CD4-positive, alpha-beta T cell treated with Interferon gamma for 1 hour (primary cell): Measurements from ENCODE around the gene KIAA1210.

Source experiments
- DNase-seq: peaks from one replicate; pipeline ENCODE4 v3.0.0-alpha.2; 2020

The KIAA1210 gene

DNA sequence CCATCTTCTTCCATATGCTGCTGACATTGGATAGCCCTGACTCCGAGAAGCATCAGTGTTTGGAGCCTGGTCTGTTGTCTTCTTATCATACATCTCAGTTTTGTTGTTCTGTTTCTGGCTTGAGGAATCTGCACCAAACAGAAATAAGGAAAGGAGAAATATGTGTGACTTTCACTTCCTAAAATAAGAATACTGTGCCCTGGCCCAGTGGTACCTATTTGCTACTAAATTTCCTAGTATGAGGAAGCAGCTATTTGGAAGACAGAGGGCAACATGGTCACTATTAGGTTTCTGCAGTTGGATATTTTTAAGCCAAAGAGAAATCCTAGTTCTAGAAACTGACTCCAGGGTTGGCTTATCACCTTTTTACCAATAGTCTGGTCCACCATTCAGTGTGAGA is 38.0 kb downstream of the KIAA1210 start:
- no peak for DNase-seq

DNA sequence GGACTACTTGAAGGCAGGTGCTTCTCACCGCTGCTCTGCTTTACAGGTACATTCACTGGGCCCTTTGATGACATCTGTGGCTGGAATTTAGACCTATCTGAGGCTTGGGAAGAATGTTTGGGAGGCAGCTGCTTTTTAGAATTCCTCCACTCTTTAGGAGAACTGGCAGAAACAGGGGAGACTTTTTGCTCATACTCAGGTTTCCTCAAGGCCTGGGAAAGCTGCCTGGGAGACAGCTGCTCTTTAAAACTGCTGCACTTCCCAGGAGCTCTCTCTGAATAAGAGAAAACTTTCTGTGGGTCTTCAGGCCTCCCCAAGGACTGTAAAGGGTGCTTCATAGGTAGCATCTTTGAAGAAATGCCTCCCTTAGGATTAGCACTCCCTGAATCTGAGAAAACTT is 40.5 kb downstream of the KIAA1210 start:
- DNase-seq = no peak

DNA sequence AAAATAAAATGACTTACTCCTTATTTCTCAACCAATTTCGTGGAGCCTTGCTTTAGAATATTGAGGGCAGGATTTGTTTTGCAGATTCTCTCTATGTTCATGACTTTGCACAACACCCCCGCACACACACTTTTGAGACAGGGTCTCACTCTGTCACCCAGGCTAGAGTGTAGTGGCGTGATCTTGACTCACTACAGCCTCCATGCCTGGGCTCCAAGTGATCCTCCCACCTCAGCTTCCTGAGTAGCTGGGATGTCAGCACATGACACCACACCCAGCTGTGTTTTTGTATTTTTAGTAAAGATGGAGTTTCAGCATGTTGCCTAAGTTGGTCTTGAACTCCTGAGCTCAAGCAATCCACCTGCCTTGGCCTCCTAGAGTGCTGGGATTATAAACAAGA is 42.8 kb downstream of the KIAA1210 start:
- no peak for DNase-seq

DNA sequence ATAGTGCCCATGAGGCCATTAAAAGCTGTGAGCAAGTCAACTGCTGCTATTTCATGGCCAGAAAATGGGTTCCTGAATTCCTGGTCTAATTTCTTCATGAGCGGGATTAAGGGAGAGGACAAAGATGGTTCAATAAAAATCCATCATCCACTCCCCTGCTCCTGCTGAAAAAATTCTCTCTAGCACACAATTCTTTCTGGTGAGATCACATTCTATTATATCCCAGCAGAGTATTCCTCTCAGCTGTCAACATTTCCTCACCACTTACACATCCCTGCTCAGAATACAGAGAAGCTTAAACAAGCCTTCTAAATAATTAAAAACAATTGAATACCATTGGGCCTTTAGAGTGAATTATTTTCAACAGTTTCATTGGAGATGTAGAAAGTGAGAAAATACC is 45.3 kb downstream of the KIAA1210 start:
- no peak for DNase-seq

DNA sequence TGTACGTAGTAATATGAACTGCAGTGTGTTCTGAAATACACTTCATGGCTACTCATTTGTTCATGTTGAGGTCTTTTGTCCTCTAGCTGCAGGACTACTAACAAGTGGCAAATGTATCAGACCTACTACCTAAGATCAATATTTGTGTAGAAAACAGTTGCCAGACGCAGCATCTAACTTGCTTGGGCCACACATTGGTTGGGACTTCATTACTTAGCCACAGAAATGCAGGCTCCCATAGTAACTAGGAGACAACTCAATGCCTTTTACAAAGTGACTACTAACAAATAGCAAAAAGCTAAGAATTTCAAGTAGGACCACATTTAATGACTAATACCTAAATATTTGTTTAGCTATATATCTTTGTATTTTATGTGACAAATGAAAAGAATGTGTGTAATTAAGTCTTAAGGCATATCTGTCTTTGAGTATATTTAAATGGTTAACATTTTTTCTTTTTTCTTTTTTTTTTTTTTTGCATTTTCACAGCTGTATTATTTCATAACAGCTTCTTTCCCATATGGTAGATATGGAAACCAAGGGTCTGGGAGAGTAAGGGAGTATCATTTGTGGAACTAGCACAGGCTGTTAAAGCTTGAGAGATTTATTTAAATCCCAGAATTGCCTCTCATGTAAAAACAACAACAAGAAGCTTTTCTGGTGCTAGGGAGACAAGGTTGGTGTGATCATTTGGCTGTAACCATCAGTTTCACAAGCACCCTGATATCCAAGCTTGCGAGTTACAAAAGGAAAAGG is 52.2 kb downstream of the KIAA1210 start:
- DNase-seq = no peak

DNA sequence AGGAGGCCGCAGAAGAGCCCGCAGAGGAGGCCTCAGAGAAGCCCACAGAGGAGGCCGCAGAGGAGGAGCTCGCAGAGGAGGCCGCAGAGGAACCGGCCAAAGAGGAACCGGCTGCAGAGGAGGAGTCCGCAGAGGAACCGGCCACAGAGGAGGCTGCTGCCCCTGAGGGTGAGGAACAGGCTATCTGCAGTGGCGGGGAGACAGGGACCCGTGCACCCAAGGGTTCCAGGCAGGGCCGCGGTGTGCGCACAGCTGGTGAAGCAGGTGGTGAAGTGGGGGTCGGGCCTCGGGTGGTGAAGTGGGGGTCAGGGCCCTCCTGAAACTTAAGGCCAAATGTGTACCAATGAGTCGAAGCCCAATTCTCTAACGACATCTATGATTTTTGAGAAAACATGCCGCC is 53.7 kb downstream of the KIAA1210 start:
- DNase-seq = no peak

DNA sequence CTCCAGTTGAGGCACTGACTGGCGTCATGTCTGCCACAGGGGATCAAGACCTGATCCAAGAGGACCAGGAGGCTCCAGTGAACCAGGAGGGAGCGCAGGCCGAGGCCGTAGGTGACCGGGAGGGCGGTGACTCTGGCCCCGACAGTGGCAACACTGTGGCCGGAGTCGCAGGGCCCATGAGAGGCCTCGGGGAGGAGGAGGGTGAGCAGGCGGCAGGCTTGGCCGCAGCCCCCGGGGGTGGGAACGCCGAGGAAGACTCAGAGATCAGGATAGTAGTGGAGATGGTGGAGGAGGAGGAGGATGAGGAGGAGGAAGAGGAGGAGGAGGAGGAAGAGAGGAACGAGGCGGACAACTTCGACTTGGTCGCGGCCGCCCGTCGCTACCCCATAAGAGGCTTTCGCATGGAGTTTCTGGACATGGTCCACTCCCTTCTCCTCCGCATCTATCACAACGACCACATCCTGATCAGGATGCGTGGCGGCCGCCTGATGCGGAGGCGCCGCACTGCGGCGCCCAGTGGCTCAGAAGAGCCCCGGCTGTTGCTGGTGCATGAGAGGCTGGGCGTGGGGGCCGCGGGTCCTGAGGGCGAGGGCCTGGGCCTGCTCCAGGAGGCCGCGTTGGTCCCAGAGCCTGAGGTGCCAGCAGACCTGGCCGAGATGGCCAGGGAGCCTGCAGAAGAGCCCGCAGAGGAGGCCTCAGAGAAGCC is 54.3 kb downstream of the KIAA1210 start:
- DNase-seq = no peak

DNA sequence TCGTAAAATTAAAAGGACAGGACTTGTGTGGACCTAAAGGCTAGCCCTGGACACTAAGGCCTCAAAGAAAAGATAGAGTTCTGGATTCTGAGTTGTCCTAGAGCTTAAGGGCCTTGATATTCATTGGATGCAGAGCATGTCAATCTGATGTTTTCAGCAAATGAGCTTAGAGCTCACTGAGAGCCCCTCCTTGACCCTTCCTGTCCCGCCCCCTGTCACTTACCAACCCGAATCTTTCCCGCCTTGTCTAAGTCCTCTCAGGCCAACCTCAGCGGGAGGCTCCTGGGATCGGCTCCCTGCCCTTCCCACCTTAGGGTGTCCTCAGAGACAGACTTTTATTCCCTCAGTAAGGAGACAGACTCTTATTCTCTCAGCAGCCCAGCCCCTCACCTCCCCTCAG is 54.9 kb downstream of the KIAA1210 start, which contains the start of gene CT47C1:
Gene CT47C1, plus strand, starts transcription at position 250 of the 400 bp plus-strand sequence. CDS start 233 bp downstream, outside the sequence.
- DNase-seq = no peak

DNA sequence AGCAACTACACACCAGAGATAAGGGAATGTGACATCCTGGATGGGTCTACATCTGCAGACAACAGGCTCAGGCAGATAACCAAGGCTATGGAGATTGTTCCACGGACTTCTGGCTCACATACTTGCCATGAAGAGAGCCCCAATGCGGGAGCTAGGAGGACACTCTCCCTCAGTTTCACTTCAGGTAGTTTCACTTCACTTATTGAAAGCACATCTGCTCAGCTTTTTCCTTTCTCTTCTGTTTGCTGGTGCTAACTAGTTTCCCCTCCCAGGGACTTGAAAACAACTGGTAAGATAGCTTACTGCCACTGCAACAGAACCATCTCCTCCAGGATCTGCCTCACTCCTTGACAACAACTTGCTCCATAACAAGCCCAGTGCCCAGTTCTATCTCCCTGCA is 56.2 kb downstream of the KIAA1210 start:
- DNase-seq = no peak

DNA sequence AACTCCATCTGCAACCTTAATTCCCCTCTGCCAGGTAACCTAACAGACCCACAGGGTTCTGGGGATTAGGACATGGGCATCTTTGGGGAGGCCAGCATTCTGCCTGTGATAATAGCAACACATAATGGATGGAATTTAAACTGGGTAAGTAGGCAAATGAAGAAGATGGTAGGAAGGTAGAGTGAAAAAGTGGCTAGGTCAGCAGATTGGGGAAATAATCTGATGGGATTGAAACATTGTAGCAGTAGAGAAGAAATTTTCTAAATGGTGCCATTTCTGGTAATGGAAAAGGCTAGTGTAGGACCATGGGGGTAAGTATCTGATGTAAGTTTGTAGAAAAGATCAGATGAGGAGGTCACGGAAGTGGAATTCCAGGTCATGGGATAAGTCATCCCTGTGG is 57.9 kb downstream of the KIAA1210 start:
- DNase-seq = no peak

DNA sequence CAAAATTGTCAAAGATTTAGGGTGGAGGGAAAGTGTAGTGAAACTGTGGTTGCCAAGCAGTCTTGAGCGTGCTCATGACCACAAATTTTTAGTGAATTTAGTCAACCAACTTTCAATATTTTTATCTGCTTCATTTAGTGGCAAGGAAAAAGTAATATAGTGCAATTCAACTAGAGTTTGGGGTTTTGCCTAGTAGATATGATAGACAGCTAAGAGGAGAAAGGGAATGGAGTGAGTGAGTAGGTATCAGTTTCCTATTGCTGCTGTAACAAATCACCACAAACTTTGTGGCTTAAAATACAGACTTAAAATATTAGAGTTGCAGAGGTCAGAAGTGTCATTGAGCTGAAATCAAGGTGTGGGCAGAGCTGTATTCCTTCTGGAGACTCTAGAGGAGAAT is 58.5 kb downstream of the KIAA1210 start:
- DNase-seq = no peak

DNA sequence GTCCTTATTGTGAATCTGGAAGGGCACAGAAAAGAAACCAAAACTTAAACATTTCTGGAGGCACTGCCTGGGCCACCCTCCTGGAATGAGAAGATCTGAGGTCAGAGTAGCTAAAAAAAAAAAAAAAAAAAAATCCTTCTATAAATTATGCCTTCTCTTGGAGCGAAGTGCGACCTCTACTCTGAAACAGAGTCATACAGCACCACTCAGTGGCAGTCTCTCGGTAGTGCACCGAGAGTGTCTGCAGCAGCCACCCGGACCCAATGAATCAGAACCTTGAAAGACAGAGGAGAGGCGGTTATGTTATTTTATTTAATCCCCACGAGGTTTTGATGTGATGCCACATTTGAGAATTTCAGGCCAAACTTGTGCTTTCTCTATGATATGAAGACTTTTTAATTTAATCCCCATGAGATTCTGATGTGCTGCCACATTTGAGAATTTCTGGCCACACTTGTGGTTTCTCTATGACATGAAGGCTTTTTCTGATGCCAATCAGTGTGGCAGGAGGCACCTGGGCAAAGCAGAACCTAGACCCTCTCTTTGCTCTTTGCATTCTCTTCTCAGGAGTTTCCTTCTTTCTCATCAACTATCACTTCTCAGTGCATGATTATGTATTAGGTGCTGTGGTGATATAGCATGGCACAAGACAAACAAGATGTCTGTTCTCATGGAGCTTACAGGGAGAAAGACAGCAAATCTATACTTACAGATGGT is 60.4 kb downstream of the KIAA1210 start:
- peak; percentile 42 for DNase-seq

DNA sequence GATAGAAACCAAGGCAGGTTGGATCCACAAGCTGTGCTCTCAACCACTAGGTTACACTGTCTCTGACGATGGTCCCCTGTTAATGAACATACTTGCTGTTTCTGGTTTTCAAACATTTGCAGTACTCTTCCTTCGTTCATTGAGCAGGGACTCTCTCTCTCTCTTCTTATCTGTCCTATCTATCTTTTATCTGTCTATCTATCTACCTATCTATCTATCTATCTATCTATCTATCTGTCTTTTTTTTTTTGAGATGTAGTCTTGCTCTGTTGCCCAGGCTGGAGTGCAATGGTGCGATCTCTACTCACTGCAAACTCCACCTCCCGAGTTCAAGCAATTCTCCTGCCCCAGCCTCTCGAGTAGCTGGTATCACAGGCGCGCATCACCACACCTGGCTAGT is 64.2 kb downstream of the KIAA1210 start:
- no peak for DNase-seq

DNA sequence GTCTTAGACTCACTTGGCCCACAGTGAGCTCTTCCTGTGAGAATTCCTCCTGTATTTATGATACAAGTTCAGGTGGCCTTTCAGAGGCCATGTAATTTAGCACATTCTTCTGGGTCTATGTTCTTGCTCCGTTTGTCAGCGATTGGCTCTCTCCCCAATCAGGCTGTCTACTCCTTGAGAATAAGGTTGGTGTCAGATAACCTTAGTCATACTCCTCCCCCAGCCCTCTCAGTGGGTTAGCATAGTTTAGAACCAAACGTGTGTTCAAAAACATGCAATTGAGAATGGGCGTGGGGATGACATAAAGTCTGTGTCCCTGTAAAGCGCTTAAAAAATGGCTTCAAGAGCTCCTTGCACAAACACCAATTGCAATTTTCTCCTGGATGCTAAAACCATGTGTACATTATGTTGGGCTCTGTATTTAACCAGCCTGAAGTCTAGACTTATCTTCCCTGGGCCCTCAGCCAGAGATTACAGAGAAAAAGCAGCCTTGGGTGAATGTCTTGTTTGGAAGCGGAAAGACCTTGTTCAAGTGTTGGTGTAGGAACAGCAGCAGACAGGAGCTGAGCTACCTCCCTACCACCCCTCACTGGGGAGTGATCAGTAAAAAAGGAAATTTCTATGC is 64.8 kb downstream of the KIAA1210 start:
- no peak for DNase-seq

DNA sequence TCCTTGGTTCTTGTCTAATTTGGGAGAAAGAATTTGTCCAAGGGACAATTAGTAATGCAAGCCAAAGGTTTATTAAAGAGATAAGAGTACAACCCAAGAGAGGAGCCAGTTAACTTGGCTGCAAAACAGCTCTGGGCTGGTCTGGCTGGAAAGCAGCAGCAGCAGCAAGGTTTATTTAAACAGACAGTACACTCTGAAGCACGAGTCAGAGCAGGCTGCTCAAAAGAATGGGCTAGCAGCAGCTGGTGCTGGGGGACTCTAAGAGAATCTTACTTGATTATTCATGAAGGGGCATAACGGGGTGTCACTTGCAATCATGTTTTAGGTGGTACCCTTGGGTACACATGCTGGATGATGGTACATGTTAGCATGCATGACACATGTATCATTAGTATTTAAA is 71.9 kb downstream of the KIAA1210 start:
- DNase-seq = no peak

DNA sequence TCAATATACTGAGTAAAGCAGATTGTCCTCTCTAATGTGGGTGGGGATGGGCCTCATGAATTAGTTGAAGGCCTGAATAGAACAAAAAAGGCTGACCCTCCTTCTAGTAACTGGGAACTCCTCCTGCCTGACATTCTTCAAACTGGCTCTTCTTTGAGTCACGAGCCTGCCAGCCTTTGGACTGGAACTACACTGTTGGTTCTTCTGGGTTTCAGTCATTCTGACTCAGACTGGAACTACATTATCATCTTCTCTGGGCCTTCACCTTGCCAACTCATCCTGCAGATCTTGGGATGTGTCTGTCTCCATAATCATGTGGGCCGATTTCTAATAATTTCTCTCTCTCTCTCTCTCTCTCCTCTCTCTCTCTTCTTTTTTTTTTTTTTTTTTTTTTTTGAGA is 81.7 kb downstream of the KIAA1210 start:
- no peak for DNase-seq

DNA sequence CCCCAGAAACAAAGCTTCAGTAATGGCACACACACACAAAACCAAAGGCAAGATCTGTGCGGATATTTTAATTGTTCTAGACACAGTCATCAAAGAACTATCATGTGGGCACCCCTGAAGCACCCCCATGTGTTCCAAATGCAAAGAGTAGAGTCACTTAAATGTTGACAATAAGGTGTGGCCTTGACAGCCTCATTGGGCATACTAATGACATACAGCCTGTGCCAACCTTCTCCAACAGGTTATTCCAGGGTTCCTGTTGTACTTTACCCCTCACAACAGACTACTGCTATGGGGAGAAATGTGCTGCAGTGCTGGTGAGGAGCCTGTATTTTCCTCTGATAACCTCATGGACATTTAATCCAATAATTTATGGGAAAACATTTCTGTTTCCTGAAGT is 84.6 kb downstream of the KIAA1210 start:
- DNase-seq = no peak

DNA sequence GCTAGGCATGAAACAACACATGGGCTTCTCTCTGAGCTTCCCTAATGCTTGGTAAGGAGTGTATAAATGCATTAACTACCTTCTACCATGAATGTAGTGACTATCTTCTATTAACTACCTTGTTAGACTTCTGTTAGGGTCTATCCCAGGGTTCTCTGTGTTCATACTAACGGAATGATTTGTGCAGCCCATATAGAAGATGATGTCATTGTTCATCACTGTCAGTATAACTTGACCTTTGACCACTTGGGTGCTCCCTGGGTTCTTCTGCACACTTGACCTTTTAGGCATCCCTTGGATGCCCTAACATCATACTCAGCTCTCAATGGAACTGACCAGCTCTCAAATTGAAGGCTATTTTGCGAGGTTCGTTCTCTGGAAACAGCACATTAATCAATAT is 85.6 kb downstream of the KIAA1210 start:
- DNase-seq = no peak

DNA sequence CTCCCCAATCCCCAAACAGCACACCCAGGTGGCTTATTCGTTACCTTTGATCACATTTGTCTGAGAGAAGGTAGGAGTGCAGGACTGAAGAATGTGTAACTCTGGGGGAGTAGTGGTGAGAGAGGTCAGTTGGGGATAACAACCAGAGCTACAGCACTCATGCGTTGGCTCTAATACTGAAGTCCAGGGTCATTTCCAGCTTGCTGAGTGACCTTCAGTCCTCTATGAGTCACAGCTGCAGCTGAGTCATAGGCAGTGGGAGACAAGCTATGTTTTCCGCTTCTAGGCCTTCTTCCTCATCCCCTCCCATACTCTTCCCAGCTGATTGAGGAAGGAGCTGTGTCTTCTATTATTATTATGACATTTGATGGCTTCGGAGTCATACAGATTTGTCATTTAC is 86.4 kb downstream of the KIAA1210 start:
- peak; percentile 13 for DNase-seq

DNA sequence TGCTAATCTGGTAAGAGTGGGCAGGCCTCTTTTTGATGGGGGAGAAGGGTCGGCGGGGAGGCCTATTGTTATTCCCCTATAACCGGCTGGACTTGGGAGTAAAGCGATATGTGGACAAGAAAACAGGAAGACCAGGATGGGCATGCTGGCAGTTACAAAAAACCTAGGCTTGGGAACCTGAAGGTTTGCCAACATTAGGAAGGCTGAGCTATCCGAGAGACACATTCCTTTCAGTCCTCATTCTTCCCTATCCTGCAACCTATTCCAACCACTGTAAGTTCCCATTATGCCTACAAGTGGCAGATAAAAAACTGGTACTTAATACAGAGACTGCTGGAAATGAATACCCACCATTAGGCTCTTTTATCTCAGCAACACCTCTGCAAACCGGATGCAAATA is 87.2 kb downstream of the KIAA1210 start:
- no peak for DNase-seq

DNA sequence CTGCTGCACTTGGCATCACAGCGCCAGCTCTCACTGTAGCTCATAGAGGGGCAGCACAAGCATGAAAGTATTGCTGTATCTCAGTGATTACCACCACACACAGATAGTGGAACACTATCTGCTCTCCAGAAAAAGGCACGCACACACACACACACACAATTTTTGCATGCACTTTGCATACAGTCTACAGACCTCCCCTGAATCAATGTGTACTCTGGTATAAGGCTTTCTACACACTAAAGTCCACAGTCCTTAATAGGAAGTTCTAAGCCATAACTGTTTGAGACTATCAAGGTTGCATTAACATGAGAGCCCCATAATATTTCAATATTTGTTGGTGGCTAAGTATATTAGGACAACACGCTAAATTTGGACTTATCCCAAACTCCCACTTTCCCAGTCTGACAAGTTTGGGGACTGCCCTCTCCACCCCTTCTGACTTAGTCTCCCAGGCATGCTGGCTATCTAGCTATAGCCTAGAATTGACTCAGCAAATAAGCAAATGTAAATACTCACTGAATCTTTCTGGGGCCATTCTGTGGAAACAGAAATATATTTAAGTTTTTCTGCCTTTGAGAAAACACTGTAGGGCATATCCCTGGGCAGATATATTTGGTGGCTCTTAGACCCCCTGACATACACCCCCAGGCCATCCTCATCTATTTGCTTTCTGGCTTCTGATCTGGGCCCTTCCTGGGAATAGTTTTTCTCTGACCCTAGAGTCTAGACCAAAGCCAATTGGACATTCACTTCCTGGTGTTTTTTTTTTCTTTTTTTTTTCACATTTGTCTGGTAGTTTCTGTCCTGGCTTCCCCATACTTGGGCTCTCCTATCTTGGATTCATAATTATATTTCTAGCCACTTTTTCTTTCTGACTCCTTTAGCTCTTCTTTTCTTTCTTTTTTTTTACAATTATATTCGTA is 91.2 kb downstream of the KIAA1210 start:
- DNase-seq = no peak

DNA sequence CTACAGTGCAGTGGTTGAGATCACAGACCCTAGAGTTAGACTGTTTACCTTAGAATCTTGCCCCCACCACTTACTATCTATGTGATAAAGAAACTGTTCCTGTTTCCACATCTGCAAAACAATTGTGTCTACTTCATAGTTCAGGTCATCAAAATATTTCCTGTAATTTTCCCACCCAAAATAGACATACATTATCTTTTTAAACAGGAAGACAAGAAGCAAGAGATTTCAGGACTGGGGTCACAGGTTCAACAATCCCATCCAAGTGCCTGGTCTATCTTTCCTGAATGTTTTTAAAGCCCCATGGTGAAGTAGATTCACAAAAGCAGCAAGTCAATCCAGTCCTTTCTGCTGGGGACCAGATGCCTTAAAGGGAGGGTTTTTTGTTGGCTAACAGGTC is 96.6 kb downstream of the KIAA1210 start:
- no peak for DNase-seq
